ENCODE measurements around the gene RNF217.

Gene RNF217

DNA sequence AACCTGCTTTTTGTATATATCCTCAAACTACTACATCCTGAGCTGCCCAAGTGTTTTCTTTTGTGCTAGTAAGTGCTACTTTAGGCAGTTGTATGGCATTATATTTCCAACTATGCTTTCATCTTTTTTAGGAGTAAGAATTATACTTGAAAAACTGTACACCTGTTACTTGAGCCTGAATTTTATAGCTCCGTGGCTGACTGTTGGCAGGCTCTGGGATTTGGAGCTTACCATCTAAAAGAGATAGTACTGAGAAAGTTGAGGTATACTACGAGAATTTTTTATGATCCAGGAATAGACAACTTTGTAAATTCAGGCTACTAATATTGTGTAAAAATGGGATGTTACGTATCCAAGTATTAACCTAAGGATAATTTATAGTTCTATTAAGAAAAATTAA lies 32.4 kb downstream of the RNF217 start:
- H3K4me3 ChIP-seq (ENCODE audit: low read depth, low read length): no peak overlapping the region
- in situ Hi-C loops (cut with HindIII; ENCODE audit: low sequenced_read_pairs): no loop called here
- TF ChIP-seq, protein P1, sequence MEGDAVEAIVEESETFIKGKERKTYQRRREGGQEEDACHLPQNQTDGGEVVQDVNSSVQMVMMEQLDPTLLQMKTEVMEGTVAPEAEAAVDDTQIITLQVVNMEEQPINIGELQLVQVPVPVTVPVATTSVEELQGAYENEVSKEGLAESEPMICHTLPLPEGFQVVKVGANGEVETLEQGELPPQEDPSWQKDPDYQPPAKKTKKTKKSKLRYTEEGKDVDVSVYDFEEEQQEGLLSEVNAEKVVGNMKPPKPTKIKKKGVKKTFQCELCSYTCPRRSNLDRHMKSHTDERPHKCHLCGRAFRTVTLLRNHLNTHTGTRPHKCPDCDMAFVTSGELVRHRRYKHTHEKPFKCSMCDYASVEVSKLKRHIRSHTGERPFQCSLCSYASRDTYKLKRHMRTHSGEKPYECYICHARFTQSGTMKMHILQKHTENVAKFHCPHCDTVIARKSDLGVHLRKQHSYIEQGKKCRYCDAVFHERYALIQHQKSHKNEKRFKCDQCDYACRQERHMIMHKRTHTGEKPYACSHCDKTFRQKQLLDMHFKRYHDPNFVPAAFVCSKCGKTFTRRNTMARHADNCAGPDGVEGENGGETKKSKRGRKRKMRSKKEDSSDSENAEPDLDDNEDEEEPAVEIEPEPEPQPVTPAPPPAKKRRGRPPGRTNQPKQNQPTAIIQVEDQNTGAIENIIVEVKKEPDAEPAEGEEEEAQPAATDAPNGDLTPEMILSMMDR (IDR thresholded peaks at IDR 0.05; ENCODE audit: low read depth, low read length): no peak
- no peak for DNase-seq (ENCODE audit: low read depth, low spot score)

DNA sequence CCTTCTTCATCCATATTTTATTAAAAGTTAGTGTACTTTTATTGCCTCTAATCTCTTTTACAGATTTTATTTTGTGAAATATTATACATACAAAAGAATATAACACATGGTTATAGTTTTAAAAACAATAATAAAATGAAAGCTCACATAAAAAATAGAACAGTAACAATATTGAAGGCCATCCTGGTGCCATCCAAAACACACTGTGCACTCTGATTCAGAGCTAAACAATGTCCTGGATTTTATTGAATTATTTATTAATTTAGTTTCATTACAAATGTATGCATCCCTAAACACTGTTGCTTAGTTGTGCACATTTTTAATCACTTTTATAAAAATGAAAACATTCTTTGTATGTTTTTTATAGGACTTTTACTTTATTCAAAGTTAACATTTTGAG lies 32.9 kb downstream of the RNF217 start:
- in situ Hi-C loops (cut with HindIII; ENCODE audit: low sequenced_read_pairs): no loop called here
- DNase-seq (ENCODE audit: low read depth, low spot score): no peak
- H3K4me3 ChIP-seq (ENCODE audit: low read depth, low read length): no peak overlapping the region
- TF ChIP-seq, protein P1 (IDR thresholded peaks at IDR 0.05; ENCODE audit: low read depth, low read length): no peak

DNA sequence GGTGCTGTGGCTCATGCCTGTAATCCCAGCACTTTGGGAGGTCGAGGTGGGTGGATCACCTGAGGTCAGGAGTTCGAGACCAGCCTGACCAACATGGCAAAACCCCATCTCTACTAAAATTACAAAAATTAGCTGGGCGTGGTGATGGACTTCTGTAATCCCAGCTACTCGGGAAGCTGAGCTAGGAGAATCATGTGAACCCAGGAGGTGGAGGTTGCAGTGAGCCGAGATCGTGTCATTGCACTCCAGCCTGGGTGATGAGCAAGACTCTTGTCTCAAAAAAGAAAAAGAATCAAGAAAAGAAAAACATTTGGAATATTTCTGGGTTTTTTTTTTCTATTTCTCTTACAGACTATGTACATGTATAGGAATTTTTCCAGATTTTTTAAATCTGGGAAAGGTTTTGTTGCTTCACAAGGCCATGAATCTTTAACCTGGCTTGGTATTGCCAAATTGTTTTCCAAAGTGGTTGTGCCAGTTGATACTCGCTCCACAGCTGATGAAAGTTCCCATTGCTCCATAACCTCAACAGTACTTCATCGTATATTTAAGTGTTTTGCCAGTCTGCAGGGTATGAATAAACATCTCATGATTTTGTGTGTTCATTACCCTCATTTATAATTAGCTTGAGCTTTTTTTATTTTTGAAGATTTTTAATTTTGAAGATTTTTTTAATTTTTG lies 33.5 kb downstream of the RNF217 start:
- no peak overlapping the region for H3K4me3 ChIP-seq (ENCODE audit: low read depth, low read length)
- TF ChIP-seq, protein P1 (IDR thresholded peaks at IDR 0.05; ENCODE audit: low read depth, low read length): no peak
- in situ Hi-C loops (cut with HindIII; ENCODE audit: low sequenced_read_pairs): no loop called here
- DNase-seq (ENCODE audit: low read depth, low spot score): no peak

DNA sequence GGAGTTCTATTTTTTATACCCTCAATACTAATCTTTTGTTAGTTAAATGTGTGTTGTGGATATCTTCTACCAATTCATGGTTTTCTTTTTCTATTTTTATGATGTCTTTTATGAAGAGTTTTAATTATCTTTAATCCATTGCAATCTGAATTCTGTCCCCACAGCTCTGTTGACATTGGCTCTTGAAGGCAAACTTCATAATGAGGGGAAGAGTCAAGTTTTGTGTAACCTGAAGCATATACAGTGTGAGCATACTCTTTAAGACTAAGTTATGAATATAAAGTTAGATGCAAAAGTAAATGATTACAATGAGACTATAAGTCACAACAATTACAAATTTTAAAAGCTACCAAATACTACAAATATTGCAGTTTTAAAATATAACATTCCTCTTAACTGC lies 34.2 kb downstream of the RNF217 start:
- TF ChIP-seq, protein P1 (IDR thresholded peaks at IDR 0.05; ENCODE audit: low read depth, low read length): no peak
- in situ Hi-C loops (cut with HindIII; ENCODE audit: low sequenced_read_pairs): no loop called here
- H3K4me3 ChIP-seq (ENCODE audit: low read depth, low read length): no peak overlapping the region
- no peak for DNase-seq (ENCODE audit: low read depth, low spot score)

DNA sequence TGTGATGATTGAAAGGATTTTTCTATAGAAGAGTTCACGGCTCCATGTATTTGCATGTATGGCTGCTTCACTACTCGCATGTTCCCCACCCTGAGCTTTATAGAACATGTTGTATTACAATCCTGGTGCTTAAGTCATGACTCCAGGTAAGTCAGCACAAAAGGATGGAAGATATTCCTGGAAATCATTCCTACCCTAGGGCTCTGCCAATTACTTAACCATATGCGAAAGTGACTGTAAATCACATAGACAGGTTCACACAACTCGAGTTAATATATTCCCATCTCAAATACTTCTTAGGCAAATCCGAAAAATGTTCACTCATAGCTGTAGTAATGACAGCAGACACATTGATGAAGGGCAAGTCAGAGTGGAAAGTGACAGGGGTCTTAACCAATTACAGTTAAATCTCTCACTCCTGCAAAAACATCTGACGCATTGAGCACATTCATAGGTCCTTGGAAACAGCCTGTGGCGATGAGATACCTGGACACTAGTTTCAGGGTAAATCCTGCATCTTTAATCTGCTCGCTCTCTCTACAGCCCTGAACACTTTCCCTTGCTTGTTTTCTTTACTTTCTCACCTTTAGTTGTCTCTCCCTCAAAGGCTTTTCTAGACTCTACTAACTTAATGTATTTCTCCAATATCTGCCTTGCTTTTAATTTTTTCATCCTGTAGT lies 35.1 kb downstream of the RNF217 start:
- TF ChIP-seq, protein P1 (IDR thresholded peaks at IDR 0.05; ENCODE audit: low read depth, low read length): no peak
- no peak for DNase-seq (ENCODE audit: low read depth, low spot score)
- in situ Hi-C loops (cut with HindIII; ENCODE audit: low sequenced_read_pairs): no loop called here
- H3K4me3 ChIP-seq (ENCODE audit: low read depth, low read length): no peak overlapping the region

DNA sequence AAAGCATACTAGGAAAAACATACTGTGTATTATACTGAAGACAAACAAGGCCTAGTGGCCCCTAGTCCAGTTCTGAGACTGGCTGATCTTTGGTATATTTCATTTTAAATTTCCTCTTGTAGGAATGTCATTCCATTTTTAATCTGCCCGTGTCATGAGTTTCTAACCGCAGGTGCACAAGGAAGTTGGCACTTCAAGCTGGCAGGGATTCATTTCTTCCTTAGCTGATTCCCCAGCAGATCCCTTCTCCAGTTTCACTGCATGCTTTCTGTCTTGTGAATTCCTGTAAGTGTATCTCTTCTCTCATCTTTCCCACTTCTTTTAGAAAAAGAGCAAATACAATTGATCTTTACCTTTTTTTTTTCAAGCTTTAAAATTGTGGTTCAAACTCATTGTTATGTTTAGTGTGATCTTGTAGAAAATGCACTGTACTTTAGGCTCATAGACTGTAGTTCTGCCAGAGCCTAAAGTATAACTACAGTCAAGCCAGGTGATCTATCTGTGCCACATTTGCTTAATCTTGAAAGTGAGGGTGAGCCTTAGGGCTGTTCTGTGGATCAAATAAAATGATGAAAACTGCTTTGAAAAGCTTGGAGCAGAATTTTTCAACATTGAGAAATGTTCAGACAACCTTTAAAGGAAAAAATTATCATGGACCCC lies 37.0 kb downstream of the RNF217 start:
- no peak for DNase-seq (ENCODE audit: low read depth, low spot score)
- no peak overlapping the region for H3K4me3 ChIP-seq (ENCODE audit: low read depth, low read length)
- in situ Hi-C loops (cut with HindIII; ENCODE audit: low sequenced_read_pairs): no loop called here
- TF ChIP-seq, protein P1 (IDR thresholded peaks at IDR 0.05; ENCODE audit: low read depth, low read length): no peak
